ENCODE measurements around the gene AFAP1L2. TPM values are rescaled to one million over a fixed set of nuclear protein-coding genes. Genes with fewer than 3 reads are reported as not detected.
A peak's percentile ranks its signal among the peaks of the same experiment; 100 is the strongest.

Gene AFAP1L2
- total RNA-seq, 2 experiments from 2014 or later = 1.4 to 2.0 TPM

DNA sequence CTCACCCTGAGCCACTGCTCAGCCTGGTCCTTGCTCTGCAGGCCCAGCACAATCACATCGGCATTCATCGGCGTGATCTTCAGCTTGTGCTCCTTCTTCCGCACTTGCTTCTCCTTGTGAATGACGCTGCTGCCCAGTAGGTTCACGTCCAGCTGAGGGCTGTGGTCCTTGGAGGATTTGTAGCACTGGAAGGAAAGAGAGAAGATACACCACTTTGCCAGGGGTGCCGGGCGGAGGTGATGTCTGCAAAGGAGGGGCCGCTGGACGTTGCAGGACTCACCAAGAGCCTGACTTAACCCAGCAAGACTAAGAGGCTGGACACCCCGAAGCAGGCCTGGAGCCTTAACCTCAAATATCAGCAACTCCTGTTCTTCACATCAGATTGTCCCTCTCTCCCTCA lies 90.4 kb downstream of the AFAP1L2 start:
- Mint-ChIP-seq H3K36me3 (ENCODE audit: low read depth) (no peaks in the 10 kb centered on the region), H3K27ac (no peak overlapping the region), H3K4me1 (no peaks in the 10 kb centered on the region), H3K27me3 (no peaks in the 10 kb centered on the region), H3K9me3 (ENCODE audit: low read depth) (no peaks in the 10 kb centered on the region), H3K4me3 (no peak overlapping the region)
- intact Hi-C loops (cut with DNase I, micrococcal nuclease) = no loop called here
- ATAC-seq (no peak), DNase-seq (no peak)
- ChIA-PET CTCF (no interaction called here), POLR2A (no interaction called here)

- CTCF ChIA-PET = interaction anchor here (1.4 kb wide), 1 partner anchor 9 kb away, joined by 6 read pairs; no protein-coding TSS in a partner anchor
- no peak for DNase-seq
- intact Hi-C loops (cut with DNase I, micrococcal nuclease) = no loop called here
Observed at GRCh38 chr10:114313139-114313538, 91.2 kb downstream of the AFAP1L2 start.

GRCh38 chr10:114311496-114312209 lies 92.6 kb downstream of the AFAP1L2 start:
- Mint-ChIP-seq H3K4me1 (no peaks in the 10 kb centered on the region), H3K36me3 (ENCODE audit: low read depth) (no peaks in the 10 kb centered on the region), H3K9me3 (ENCODE audit: low read depth) (no peaks in the 10 kb centered on the region), H3K27ac (no peak overlapping the region), H3K4me3 (no peak overlapping the region), H3K27me3 (no peaks in the 10 kb centered on the region)
- no peak for ATAC-seq
- ChIA-PET POLR2A (no interaction called here), CTCF (interaction anchor here (1.4 kb wide), 1 partner anchor 7 kb away, joined by 6 read pairs; no protein-coding TSS in a partner anchor)
- DNase-seq = no peak
- intact Hi-C loops (cut with DNase I, micrococcal nuclease) = no loop called here

More at GRCh38 chr10:114313139-114313538, 91.2 kb downstream of the AFAP1L2 start:
- POLR2A ChIA-PET = no interaction called here
- ATAC-seq = no peak
- Mint-ChIP-seq H3K9me3 (ENCODE audit: low read depth) (no peaks in the 10 kb centered on the region), H3K27me3 (no peaks in the 10 kb centered on the region), H3K4me1 (no peaks in the 10 kb centered on the region), H3K4me3 (no peak overlapping the region), H3K27ac (no peak overlapping the region), H3K36me3 (ENCODE audit: low read depth) (no peaks in the 10 kb centered on the region)

GRCh38 chr10:114311023-114311422 lies 93.3 kb downstream of the AFAP1L2 start:
- no peaks in the 10 kb centered on the region for H3K27me3 Mint-ChIP-seq
- intact Hi-C loops (cut with DNase I, micrococcal nuclease) = no loop called here
- ATAC-seq (no peak), DNase-seq (no peak)
- POLR2A ChIA-PET = no interaction called here
- H3K36me3 Mint-ChIP-seq (ENCODE audit: low read depth) = no peaks in the 10 kb centered on the region
- H3K4me3 Mint-ChIP-seq = no peak overlapping the region
- CTCF ChIA-PET = no interaction called here
- H3K4me1 Mint-ChIP-seq = no peaks in the 10 kb centered on the region
- H3K27ac Mint-ChIP-seq = no peak overlapping the region
- H3K9me3 Mint-ChIP-seq (ENCODE audit: low read depth) = no peaks in the 10 kb centered on the region

DNA sequence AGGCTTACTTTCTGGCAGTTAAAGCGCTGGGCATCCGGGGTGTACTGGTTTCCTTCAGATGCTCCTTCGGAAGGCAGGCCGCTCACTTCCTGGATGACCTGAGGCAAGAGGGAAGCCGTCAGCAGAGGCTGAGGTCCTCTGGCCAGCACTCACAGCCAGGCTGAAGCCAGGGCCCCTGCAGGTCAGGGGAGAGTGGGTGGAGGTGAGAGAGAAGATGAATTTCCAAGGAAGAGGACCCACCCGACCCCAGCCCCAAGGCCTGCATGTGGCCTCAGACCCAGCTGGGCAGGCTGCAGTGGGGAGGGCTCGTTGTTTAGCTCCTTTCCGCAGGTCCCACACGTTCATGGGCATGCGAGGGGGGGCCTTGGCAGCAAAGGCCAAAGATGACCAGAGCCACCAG lies 94.0 kb downstream of the AFAP1L2 start:
- intact Hi-C loops (cut with DNase I, micrococcal nuclease) = no loop called here
- Mint-ChIP-seq H3K27ac (no peak overlapping the region), H3K36me3 (ENCODE audit: low read depth) (no peaks in the 10 kb centered on the region), H3K27me3 (no peaks in the 10 kb centered on the region), H3K9me3 (ENCODE audit: low read depth) (no peaks in the 10 kb centered on the region), H3K4me1 (no peaks in the 10 kb centered on the region), H3K4me3 (no peak overlapping the region)
- no peak for ATAC-seq
- no peak for DNase-seq
- ChIA-PET CTCF (no interaction called here), POLR2A (no interaction called here)

GRCh38 chr10:114309364-114309651 lies 95.0 kb downstream of the AFAP1L2 start:
- ChIA-PET POLR2A (no interaction called here), CTCF (interaction anchor here (1.4 kb wide), 1 partner anchor 11 kb away, joined by 4 read pairs; no protein-coding TSS in a partner anchor)
- ATAC-seq = no peak

GRCh38 chr10:114308531-114309363 lies 95.6 kb downstream of the AFAP1L2 start:
- peaks cover 7% of the 10 kb centered on the region for H3K4me1 Mint-ChIP-seq
- ChIA-PET POLR2A (no interaction called here), CTCF (interaction anchor here (0.5 to 1.4 kb wide), 3 partner anchors 11 to 1504 kb away, joined by 3 to 4 read pairs (median 4); no protein-coding TSS in a partner anchor)
- no peak overlapping the region for H3K4me3 Mint-ChIP-seq
- no peaks in the 10 kb centered on the region for H3K36me3 Mint-ChIP-seq (ENCODE audit: low read depth)
- no peak for DNase-seq
- H3K27me3 Mint-ChIP-seq = no peaks in the 10 kb centered on the region
- no peak for ATAC-seq
- H3K9me3 Mint-ChIP-seq (ENCODE audit: low read depth) = no peaks in the 10 kb centered on the region
- H3K27ac Mint-ChIP-seq = no peak overlapping the region
- intact Hi-C loops (cut with DNase I, micrococcal nuclease) = no loop called here

More at GRCh38 chr10:114309364-114309651, 95.0 kb downstream of the AFAP1L2 start:
- H3K9me3 Mint-ChIP-seq (ENCODE audit: low read depth) = no peaks in the 10 kb centered on the region
- H3K4me3 Mint-ChIP-seq = no peak overlapping the region
- H3K27ac Mint-ChIP-seq = no peak overlapping the region
- no peak for DNase-seq
- H3K27me3 Mint-ChIP-seq = no peaks in the 10 kb centered on the region
- intact Hi-C loops (cut with DNase I, micrococcal nuclease) = no loop called here
- H3K36me3 Mint-ChIP-seq (ENCODE audit: low read depth) = no peaks in the 10 kb centered on the region
- H3K4me1 Mint-ChIP-seq = peaks cover 2% of the 10 kb centered on the region

- ATAC-seq (no peak), DNase-seq (peak; percentile 29)
- Mint-ChIP-seq H3K36me3 (ENCODE audit: low read depth) (no peaks in the 10 kb centered on the region), H3K4me3 (no peak overlapping the region), H3K27ac (no peak overlapping the region), H3K27me3 (no peaks in the 10 kb centered on the region), H3K9me3 (ENCODE audit: low read depth) (no peaks in the 10 kb centered on the region), H3K4me1 (peaks cover 8% of the 10 kb centered on the region)
- intact Hi-C loops (cut with DNase I, micrococcal nuclease) = no loop called here
- ChIA-PET POLR2A (no interaction called here), CTCF (interaction anchor here (0.7 to 1.1 kb wide), 3 partner anchors 127 to 164 kb away, joined by 3 to 4 read pairs (median 3); no protein-coding TSS in a partner anchor)
Observed at GRCh38 chr10:114307731-114308130, 96.6 kb downstream of the AFAP1L2 start.

- no peak for DNase-seq
- Mint-ChIP-seq H3K4me3 (no peak overlapping the region), H3K36me3 (ENCODE audit: low read depth) (no peaks in the 10 kb centered on the region), H3K9me3 (ENCODE audit: low read depth) (no peaks in the 10 kb centered on the region), H3K4me1 (peaks cover 8% of the 10 kb centered on the region), H3K27me3 (no peaks in the 10 kb centered on the region), H3K27ac (no peak overlapping the region)
- ChIA-PET POLR2A (no interaction called here), CTCF (interaction anchor here (0.7 to 1.3 kb wide), 3 partner anchors 166 to 480 kb away, joined by 3 to 4 read pairs (median 3); no protein-coding TSS in a partner anchor)
- ATAC-seq = no peak
- intact Hi-C loops (cut with DNase I, micrococcal nuclease) = no loop called here
Observed at GRCh38 chr10:114306116-114306973, 98.0 kb downstream of the AFAP1L2 start.

DNA sequence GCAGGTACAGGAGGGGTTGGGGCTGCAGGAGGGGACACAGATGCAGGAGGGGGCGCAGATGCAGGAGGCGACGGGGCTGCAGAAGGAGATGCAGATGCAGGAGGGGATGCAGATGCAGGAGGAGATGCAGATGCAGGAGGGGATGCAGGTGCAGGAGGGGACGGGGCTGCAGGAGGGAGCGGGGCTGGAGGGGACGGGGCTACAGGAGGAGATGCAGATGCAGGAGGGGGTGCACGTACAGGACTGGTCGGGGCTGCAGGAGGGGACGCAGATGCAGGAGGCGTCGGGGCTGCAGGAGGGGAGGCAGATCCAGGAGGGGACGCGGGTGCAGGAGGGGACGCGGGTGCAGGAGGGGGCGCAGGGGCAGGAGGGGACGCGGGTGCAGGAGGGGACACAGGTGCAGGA lies 98.8 kb downstream of the AFAP1L2 start:
- Mint-ChIP-seq H3K9me3 (ENCODE audit: low read depth) (no peaks in the 10 kb centered on the region), H3K4me3 (peak overlapping the region; percentile 69), H3K4me1 (peaks cover 8% of the 10 kb centered on the region), H3K27me3 (no peaks in the 10 kb centered on the region), H3K36me3 (ENCODE audit: low read depth) (no peaks in the 10 kb centered on the region), H3K27ac (no peak overlapping the region)
- DNase-seq (no peak), ATAC-seq (no peak)
- ChIA-PET POLR2A (no interaction called here), CTCF (no interaction called here)
- intact Hi-C loops (cut with DNase I, micrococcal nuclease) = loop anchor here in 1 of 2 experiments (2.0 kb wide), 2 partner anchors 389 to 479 kb away; no protein-coding TSS in a partner anchor
